HUES48 (cell line): Measurements from ENCODE around the gene DPF3.
"Not testable (repeated sequence)": the region's sequence is repeated elsewhere in the genome, so short reads cannot be mapped to it uniquely, and the experiment has no call there.

Experiments used
- H3K27ac ChIP-seq: one replicate; pipeline ENCODE4 v1.7.0; 2013; ENCODE audit warnings: low read depth, low read length, inconsistent platforms
- H3K27me3 ChIP-seq: 2 replicates; pipeline ENCODE4 v1.6.1; 2013; ENCODE audit warnings: mild to moderate bottlenecking, low read length; ENCODE audit not compliant: control insufficient read depth, insufficient read depth
- H3K36me3 ChIP-seq: 2 replicates; pipeline ENCODE4 v1.6.1; 2013; ENCODE audit warnings: low read length; ENCODE audit not compliant: control insufficient read depth, insufficient read depth
- H3K4me1 ChIP-seq: 2 replicates; pipeline ENCODE4 v1.6.1; 2013; ENCODE audit warnings: mild to moderate bottlenecking, low read length; ENCODE audit not compliant: control insufficient read depth, insufficient read depth
- H3K4me3 ChIP-seq: 2 replicates; pipeline ENCODE4 v1.5.1; 2013; ENCODE audit warnings: mild to moderate bottlenecking, low read depth, low read length
- H3K9ac ChIP-seq: 2 replicates; pipeline ENCODE4 v1.6.1; 2013; ENCODE audit warnings: mild to moderate bottlenecking, low read depth, low read length, moderate library complexity
- H3K9me3 ChIP-seq: 2 replicates; pipeline ENCODE4 v1.6.1; 2013; ENCODE audit warnings: low read length; ENCODE audit not compliant: control insufficient read depth, insufficient read depth

The DPF3 gene

DNA sequence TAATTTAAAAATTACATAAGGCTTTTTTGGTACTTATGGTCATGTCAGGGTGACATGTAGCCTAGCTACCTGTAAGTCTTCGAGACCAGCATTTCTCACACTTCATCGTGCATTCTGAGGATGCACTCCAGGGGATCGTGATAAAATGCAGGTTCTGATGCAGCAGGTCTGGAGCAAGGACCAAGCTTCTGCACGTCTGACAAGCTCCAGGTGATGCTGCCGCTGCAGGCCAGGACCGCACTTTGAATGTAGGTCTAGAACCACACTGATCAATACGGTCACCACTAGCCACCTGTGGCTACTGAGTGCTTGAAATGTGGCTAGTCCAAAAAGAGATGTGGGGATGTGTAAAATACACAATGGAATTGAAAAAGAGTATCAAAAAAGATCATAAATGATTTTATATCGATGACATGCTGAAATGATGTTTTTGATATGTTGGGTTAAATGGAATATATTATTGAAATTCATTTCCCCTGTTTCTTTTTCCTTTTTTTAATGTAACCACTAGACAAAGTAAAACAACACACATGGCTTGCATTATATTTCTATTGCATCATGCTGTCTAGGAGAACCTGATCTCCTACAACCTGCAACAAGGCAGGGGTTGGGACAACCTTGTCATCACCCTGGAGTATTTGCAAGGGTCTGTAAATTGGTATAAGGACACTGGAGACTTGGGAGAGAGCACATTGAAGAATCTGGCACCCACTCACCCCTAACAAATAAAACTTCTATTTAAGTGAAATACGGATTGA lies 142.4 kb downstream of the DPF3 start:
- Histone ChIP-seq H3K27ac (no peak overlapping the region), H3K9me3 (no peaks in the 10 kb centered on the region)

DNA sequence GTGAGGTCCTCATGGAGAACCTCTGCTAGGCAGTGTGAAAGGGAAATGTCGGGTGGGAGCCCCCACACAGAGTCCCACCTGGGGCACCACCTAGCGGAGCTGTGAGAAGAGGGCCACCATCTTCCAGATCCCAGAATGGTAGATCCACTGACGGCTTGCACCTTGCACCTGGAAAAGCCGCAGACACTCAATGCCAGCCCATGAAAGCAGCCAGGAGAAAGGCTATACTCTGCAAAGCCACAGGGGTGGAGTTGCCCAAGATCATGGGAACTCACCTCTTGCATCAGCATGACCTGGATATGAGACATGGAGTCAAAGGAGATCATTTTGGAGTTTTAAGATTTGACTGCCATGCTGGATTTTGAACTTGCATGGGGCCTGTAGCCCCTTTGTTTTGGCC lies 145.0 kb downstream of the DPF3 start:
- not testable (repeated sequence) for H3K27ac ChIP-seq, H3K4me3 ChIP-seq, H3K27me3 ChIP-seq, H3K9me3 ChIP-seq, H3K36me3 ChIP-seq, H3K4me1 ChIP-seq, H3K9ac ChIP-seq

More for the DNA sequence above, 142.4 kb downstream of the DPF3 start:
- H3K4me3 ChIP-seq = no peak overlapping the region
- H3K4me1 ChIP-seq = no peaks in the 10 kb centered on the region
- no peak overlapping the region for H3K9ac ChIP-seq
- H3K36me3 ChIP-seq = no peaks in the 10 kb centered on the region
- H3K27me3 ChIP-seq = no peaks in the 10 kb centered on the region

GRCh38 chr14:72747652-72748051 lies 146.2 kb downstream of the DPF3 start:
- no peaks in the 10 kb centered on the region for H3K4me1 ChIP-seq
- no peak overlapping the region for H3K27ac ChIP-seq
- H3K9me3 ChIP-seq = no peaks in the 10 kb centered on the region
- no peaks in the 10 kb centered on the region for H3K36me3 ChIP-seq
- no peak overlapping the region for H3K9ac ChIP-seq
- no peak overlapping the region for H3K4me3 ChIP-seq
- no peaks in the 10 kb centered on the region for H3K27me3 ChIP-seq

DNA sequence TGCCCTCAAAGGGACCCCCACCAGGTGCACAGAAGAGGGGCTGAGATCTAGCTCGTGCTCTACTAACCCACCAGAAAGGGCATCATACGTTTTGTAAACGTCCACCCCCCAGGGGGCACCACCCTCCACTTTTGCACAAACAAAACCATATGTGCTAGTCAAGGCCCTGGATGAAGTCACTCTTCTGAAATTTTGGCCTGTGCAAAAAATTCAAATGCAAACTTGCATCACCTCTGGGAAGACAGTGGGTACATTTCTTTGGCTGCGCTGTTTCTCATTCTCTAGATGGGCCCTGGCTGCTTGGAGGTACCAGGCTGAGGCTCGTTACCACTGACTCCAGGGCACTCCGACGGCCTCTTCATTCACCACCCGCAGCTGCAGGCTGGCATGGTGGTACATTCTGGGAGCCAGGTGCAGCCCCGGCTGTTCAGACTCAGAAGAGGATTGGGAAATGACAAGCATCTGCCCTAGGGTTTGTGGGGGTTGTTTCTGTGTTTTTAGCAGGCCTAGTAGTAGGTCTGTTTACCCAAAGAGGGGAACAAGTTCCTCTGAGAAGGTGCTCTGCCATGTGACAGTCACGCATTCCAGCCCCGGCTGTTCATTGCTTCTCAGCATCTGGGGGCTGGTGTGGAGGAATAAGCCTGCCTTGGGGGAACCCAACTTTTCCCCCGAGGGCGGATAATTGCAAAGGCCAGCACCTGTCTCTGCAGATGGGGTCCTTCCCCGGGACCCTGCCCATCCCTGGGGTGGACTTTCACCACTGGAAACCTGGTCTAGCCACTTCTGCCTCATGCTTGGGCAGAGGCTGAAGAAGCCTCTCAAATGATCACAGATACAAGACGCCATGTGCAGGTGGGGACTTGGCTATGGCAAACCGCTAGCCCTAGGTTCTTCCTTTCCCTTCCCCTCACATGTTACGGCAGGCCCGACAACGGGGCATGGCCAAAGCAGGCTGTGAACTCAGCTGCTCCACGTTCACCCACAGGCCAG lies 147.6 kb downstream of the DPF3 start:
- no peaks in the 10 kb centered on the region for H3K9me3 ChIP-seq
- no peak overlapping the region for H3K4me3 ChIP-seq
- no peak overlapping the region for H3K9ac ChIP-seq
- H3K36me3 ChIP-seq = no peaks in the 10 kb centered on the region
- H3K4me1 ChIP-seq = no peaks in the 10 kb centered on the region
- no peak overlapping the region for H3K27ac ChIP-seq
- no peaks in the 10 kb centered on the region for H3K27me3 ChIP-seq

- no peaks in the 10 kb centered on the region for H3K4me1 ChIP-seq
- H3K4me3 ChIP-seq = no peak overlapping the region
- H3K27me3 ChIP-seq = no peaks in the 10 kb centered on the region
- H3K27ac ChIP-seq = no peak overlapping the region
- H3K9ac ChIP-seq = no peak overlapping the region
- no peaks in the 10 kb centered on the region for H3K9me3 ChIP-seq
- no peaks in the 10 kb centered on the region for H3K36me3 ChIP-seq
These were observed 148.4 kb downstream of the DPF3 start for GRCh38 chr14:72745546-72745945.

DNA sequence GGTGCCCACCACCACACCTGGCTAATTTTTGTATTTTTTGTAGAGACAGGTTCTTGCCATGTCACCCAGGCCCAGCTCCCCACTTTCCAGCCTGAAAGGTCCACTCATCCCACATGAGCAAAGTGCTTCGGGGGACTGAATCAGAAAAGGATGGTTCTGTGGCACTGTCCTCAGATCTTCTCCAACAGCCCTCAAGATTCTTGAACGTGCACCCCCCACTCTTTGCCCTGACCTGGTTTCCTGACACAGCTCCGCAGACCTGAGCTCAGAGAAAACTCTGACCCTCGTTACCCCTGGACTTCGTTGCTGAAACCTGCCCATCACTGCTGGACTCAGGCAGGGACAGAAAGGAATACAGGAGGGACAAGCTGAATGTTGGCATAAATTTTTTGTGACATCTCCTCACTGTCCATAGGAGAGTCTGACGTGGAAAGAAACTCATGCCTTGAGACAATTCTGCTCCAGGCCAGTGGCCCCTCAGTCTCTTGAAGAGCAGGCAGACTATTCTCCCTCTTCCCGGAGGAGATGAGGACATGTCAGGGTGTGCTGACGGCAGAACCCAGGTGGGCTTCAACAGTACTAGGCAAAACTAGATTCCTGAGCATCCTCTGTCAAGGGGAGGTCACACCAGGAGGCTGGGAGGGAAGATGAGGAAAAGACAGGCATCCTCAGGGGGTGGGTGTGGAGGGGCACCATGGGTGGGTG lies 149.3 kb downstream of the DPF3 start:
- no peaks in the 10 kb centered on the region for H3K36me3 ChIP-seq
- H3K4me3 ChIP-seq = no peak overlapping the region
- no peak overlapping the region for H3K27ac ChIP-seq
- H3K27me3 ChIP-seq = no peaks in the 10 kb centered on the region
- no peak overlapping the region for H3K9ac ChIP-seq
- H3K9me3 ChIP-seq = no peaks in the 10 kb centered on the region
- no peaks in the 10 kb centered on the region for H3K4me1 ChIP-seq

DNA sequence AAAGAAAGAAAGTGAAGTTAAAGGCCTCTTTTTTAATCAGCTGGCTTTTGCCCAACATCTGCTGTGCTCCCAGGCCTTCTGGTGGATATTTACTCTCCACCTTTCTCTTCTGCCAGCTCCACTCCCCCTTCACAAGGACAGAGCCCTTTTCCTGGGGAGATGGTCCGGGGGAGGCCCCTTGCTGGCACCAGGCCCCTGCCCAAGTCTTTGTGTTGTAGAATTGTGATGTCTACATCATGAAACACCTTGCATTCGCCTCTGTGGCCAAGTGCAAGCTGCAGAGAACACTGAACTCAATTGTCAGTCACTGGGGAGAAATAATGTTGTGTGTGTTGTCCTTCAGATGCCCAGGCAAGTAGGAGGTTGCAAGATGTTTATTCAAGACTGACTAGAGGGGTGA lies 150.3 kb downstream of the DPF3 start:
- no peaks in the 10 kb centered on the region for H3K36me3 ChIP-seq
- no peaks in the 10 kb centered on the region for H3K4me1 ChIP-seq
- H3K4me3 ChIP-seq = no peak overlapping the region
- no peak overlapping the region for H3K27ac ChIP-seq
- H3K9ac ChIP-seq = no peak overlapping the region
- H3K27me3 ChIP-seq = no peaks in the 10 kb centered on the region
- no peaks in the 10 kb centered on the region for H3K9me3 ChIP-seq

- Histone ChIP-seq H3K9me3 (no peaks in the 10 kb centered on the region), H3K27me3 (no peaks in the 10 kb centered on the region), H3K4me1 (no peaks in the 10 kb centered on the region), H3K36me3 (no peaks in the 10 kb centered on the region), H3K27ac (no peak overlapping the region), H3K4me3 (no peak overlapping the region), H3K9ac (no peak overlapping the region)
These were observed 151.1 kb downstream of the DPF3 start for GRCh38 chr14:72742838-72743195.

GRCh38 chr14:72742118-72742837 lies 151.6 kb downstream of the DPF3 start:
- no peaks in the 10 kb centered on the region for H3K36me3 ChIP-seq
- H3K4me1 ChIP-seq = no peaks in the 10 kb centered on the region
- no peaks in the 10 kb centered on the region for H3K9me3 ChIP-seq
- H3K27me3 ChIP-seq = no peaks in the 10 kb centered on the region
- no peak overlapping the region for H3K9ac ChIP-seq
- no peak overlapping the region for H3K4me3 ChIP-seq
- H3K27ac ChIP-seq = no peak overlapping the region

DNA sequence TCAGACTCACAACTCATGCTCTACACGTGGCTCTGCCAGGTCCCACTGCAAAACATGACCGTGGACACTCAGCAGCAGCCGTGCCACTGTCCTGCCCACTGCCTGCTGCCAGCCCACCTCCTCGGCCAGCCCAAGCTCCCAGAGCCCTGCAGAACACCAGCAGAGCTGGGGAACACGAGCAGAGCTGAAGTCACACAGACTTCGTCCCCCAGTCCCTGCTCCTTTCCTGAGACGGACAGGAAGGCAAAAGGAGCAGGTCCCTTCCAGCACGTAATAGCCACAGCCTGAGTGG lies 152.1 kb downstream of the DPF3 start:
- Histone ChIP-seq H3K9me3 (no peaks in the 10 kb centered on the region), H3K27me3 (no peaks in the 10 kb centered on the region), H3K36me3 (no peaks in the 10 kb centered on the region), H3K27ac (no peak overlapping the region), H3K9ac (no peak overlapping the region), H3K4me1 (no peaks in the 10 kb centered on the region), H3K4me3 (no peak overlapping the region)
